Measurements from ENCODE around the gene EML1.
A peak's percentile ranks its signal among the peaks of the same experiment; 100 is the strongest.

EML1 gene

GRCh38 chr14:99831903-99832685 lies 38.9 kb downstream of the EML1 start:
- DNase-seq = no peak

DNA sequence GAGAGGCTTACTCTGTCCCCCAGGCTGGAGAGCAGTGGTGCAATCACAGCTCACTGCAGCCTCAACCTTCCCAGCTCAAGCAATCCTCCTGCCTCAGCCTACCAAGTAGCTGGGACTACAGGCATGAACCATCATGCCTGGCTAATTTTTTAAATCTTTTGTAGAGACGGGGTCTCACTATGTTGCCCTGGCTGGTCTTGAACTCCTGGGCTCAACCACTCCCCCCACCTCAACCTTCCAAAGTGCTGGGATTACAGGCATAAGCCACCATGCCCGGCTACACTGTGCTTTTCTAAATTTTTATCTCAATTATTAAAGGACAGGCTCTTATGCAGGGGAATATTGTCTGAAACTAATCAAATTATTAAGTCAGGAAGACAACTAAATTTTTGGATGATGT lies 44.6 kb downstream of the EML1 start:
- DNase-seq = no peak

- DNase-seq = peak; percentile 87
Observed at GRCh38 chr14:99838639-99839134, 45.5 kb downstream of the EML1 start.

DNA sequence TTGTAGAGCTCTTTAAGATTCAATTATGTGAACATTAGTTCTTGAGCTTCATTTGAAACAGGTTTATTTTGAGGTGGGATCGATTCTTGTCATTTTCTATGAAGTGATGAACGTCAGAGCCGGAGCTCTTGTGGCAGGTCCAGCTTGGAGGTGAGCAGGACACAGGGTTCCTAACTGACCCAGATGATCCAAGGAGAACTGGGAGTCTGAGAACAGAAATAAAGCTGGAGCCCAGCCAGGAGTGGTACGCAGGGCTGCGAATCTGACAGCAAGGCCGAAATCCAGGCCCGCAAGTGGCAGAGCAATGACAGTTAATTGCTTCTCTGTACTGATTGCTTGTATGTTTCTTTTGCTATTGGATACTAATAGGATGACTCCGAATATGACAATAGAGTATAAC lies 46.5 kb downstream of the EML1 start:
- DNase-seq = no peak

GRCh38 chr14:99840265-99840664 lies 47.1 kb downstream of the EML1 start:
- DNase-seq = no peak

GRCh38 chr14:99840774-99841305 lies 47.6 kb downstream of the EML1 start:
- no peak for DNase-seq

- no peak for DNase-seq
Observed at GRCh38 chr14:99841436-99842071, 48.3 kb downstream of the EML1 start.

- no peak for DNase-seq
Observed at GRCh38 chr14:99842141-99842540, 48.9 kb downstream of the EML1 start.

DNA sequence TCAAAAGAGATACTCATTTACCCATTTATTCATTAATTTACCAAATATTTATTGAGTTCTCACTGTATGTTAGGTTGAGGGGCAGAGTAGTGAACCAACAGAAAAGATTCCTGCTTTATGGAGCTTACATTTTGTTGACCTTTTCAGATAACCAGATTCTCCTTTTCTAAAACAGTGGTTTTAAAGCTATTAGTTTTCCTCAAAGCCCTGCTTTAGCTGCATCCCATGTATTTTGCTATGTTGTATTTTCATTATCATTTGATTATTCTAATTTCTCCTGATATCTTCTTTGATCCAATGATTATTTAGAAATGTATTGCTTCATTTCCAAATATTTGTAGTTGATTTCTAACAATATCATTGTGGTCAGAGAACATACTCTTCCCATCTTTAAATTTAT lies 53.6 kb downstream of the EML1 start:
- no peak for DNase-seq

- DNase-seq = no peak
Observed at GRCh38 chr14:99850709-99851108, 57.5 kb downstream of the EML1 start.

- DNase-seq = no peak
Observed at GRCh38 chr14:99852578-99852977, 59.4 kb downstream of the EML1 start.

DNA sequence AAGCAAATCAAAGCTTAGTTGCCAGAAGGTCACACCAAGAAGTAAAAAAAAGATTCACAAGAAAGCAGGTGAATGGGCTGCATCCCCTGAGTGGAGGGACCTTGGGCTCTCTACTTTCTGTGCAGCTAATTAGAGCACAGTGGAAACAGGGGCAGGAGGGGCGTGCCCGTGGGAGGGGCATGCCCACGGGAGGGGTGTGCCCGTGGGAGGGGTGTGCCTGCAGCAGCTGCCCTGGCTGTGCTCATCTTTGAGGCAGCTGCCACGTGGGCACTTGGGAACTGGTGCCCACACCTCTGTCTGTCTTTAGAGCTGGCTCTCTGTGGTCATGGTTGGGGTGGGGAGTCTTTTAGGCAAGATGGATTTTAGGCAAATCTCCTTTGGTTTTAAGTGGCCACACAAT lies 60.0 kb downstream of the EML1 start:
- DNase-seq = no peak

DNA sequence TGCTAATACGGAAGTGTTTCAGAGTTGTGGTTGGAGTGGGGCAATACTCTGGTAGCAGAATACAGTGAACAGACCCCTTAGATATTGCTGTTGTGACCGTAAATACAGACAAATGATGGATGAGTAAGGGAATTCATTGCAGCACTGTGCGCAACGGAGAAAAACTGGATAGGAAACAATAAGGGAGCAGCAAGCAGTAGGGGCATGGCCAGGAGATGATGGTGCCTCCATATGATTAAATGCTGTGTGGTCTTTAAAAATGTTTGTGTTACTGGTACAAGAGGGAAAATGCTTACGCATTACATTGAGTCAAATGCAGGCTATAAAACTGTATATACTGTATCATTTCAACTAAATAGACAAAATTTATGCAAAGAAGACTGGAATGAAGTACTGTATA lies 61.6 kb downstream of the EML1 start:
- no peak for DNase-seq

- no peak for DNase-seq
Observed at GRCh38 chr14:99855271-99855670, 62.1 kb downstream of the EML1 start.

- DNase-seq = no peak
Observed at GRCh38 chr14:99857551-99857950, 64.3 kb downstream of the EML1 start.

DNA sequence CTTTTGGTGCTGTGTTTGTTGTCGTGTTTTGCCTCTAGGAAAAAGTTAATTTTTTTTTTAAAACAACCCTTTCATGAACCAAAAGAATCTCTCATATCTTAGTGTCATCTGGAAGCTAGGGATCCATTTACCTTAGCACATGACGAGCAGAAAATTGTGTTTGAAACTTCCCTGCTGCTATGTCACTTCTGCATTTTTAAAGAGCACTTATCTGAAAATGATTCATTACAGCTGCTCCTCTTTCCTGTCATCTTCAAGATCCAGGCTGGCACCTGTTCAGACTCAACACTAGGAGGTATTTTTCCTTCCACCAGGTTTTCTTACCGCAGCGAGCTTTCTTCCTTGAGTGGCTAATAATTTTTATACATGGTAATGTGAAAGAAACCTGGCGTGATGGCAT lies 67.0 kb downstream of the EML1 start:
- DNase-seq = no peak

- no peak for DNase-seq
Observed at GRCh38 chr14:99862136-99862535, 68.9 kb downstream of the EML1 start.

- DNase-seq = no peak
Observed at GRCh38 chr14:99863059-99863458, 69.8 kb downstream of the EML1 start.

GRCh38 chr14:99865408-99865807 lies 72.2 kb downstream of the EML1 start:
- DNase-seq = no peak

DNA sequence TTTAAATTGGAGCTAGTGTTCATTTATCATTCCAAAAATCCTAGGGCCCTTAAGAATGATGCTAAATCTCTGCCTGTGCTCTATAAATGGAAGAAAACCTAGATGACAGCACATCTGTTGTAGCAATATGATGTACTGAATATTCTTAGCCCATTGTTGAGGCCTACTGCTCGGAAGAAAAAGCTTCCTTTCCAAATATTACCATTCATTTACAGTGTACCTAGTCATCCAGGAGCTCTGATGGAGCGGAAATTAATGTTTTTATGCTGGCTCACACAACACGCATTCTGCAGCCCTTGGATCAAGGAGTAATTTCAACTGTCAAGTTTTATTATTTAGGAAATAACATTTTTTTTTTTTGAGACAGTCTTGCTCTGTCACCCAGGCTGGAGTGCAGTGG lies 77.4 kb downstream of the EML1 start:
- DNase-seq = no peak

DNA sequence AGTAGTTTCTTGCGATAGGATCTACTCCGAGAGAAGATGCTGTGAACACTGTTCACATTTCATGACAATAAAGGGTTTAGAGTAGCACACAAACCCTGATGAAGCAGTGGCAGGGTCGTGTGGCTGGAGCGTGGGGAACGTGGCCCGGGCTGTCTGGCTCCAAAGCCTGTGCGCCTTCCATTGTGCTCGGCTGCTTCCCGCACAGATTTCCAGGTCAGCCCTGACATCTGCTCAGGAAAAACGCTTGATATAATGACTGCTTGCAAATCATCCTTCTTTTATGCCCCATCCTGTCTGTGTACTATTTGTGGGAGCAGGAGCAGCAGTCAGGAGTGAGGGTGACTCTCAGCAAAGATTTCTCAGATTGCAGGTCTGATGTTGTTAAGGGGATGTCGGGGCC lies 78.6 kb downstream of the EML1 start:
- no peak for DNase-seq

DNA sequence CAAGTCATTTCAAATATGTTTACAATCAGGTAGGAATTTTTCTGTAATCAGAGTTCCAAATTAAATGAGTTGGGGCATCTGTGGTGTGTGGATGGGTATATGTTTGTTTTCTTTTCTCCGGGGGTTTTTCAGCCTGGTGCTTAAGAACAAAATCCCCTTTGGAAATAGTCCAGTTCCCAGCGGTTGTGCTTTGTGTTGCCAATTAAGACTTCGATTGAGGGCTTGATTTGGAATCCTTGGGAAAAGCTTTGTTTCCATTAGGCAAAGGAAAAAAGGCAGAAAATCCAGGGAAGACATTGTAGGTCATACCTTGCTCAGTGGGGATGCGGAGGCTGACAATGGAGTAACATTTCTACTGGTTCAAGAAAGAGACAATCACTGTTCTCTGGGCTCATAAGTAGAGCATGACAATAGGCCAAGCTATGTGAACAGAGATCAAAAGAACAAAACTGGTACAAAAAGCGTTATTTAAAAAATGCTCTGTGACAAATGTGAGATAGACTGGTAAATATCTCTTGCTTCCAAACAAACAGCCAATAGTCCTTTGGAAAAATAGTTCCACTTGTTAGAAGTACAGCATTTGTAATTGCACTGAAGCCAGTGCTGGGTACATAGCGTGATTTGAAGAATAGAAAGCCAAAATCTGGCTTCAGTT lies 79.7 kb downstream of the EML1 start:
- no peak for DNase-seq

DNA sequence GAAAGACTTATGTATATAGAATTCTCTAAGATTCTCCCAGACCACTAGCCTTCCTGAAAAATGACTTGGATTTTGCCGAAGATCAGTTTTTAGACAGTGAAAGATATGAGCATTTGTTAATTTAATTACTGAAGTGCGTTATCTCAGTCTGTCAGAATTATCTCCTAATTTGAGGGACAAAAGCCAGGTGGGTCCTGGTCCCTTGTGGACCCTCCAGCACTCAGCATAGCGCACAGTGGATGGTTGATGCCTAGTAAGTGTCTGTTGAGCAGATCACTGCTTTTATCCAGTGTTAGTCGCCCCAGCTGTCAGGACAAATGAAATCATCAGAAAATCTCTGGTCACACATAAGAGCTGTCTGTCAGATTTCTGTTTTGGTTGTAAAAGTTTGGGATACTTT lies 80.4 kb downstream of the EML1 start:
- DNase-seq = no peak

- DNase-seq = no peak
Observed at GRCh38 chr14:99874306-99874705, 81.1 kb downstream of the EML1 start.

Data from islet precursor cell (in vitro differentiated cells).